HG03520 (cell line): ENCODE measurements around the gene IL32.
"Not testable (repeated sequence)": the region's sequence is repeated elsewhere in the genome, so short reads cannot be mapped to it uniquely, and the experiment has no call there.

ENCODE experiments used
- ATAC-seq: cut with Tn5 transposase; IDR thresholded peaks from one replicate; pipeline ENCODE4 v1.9.1; 2021; ENCODE audit warnings: mild to moderate bottlenecking, moderate library complexity; ENCODE audit not compliant: unreplicated experiment

Gene IL32

GRCh38 chr16:3069146-3069545 is 3.7 kb downstream of the IL32 start:
- ATAC-seq = not testable (repeated sequence)

- no peak for ATAC-seq
These were observed 5.2 kb downstream of the IL32 start for GRCh38 chr16:3070608-3071111.

- no peak for ATAC-seq
These were observed 6.2 kb downstream of the IL32 start for GRCh38 chr16:3071655-3072054.

- not testable (repeated sequence) for ATAC-seq
These were observed 6.7 kb downstream of the IL32 start for GRCh38 chr16:3072148-3072547.

- not testable (repeated sequence) for ATAC-seq
These were observed 7.3 kb downstream of the IL32 start for GRCh38 chr16:3072576-3073263.

GRCh38 chr16:3073448-3073847 is 8.0 kb downstream of the IL32 start:
- no peak for ATAC-seq

- peak; percentile 51 for ATAC-seq
These were observed 9.6 kb downstream of the IL32 start for GRCh38 chr16:3074860-3075522.

GRCh38 chr16:3075523-3075915 is 10.1 kb downstream of the IL32 start:
- no peak for ATAC-seq

- ATAC-seq = not testable (repeated sequence)
These were observed 10.5 kb downstream of the IL32 start for GRCh38 chr16:3075946-3076345.

GRCh38 chr16:3076577-3076976 is 11.1 kb downstream of the IL32 start:
- ATAC-seq = no peak

GRCh38 chr16:3080024-3080423 is 14.6 kb downstream of the IL32 start:
- ATAC-seq = no peak

GRCh38 chr16:3081957-3082356 is 16.5 kb downstream of the IL32 start:
- not testable (repeated sequence) for ATAC-seq

- not testable (repeated sequence) for ATAC-seq
These were observed 18.0 kb downstream of the IL32 start for GRCh38 chr16:3083408-3083807.

GRCh38 chr16:3084491-3084890 is 19.1 kb downstream of the IL32 start:
- ATAC-seq = no peak

GRCh38 chr16:3084969-3085670 is 19.7 kb downstream of the IL32 start:
- ATAC-seq = no peak

- ATAC-seq = no peak
These were observed 20.6 kb downstream of the IL32 start for GRCh38 chr16:3085868-3086595.

GRCh38 chr16:3086596-3087242 is 21.3 kb downstream of the IL32 start:
- ATAC-seq = no peak

- ATAC-seq = no peak
These were observed 22.1 kb downstream of the IL32 start for GRCh38 chr16:3087243-3088235.

GRCh38 chr16:3088450-3088849 is 23.0 kb downstream of the IL32 start:
- ATAC-seq = no peak
